Right lobe of liver (tissue), 4 donors: Measurements from ENCODE around the gene UBA6.

Source experiments
- CTCF ChIP-seq, 4 donors: fragments of 200-600 bp in 3 of 4; fragments of 450-650 bp in 1 of 4; IDR thresholded peaks; one replicate each; pipeline versions ENCODE4 v1.5.1 to v1.8.0; 2016 to 2022; ENCODE audit warnings: antibody characterized with exemption in 4 of 4, mild to moderate bottlenecking in 2 of 4
- POLR2A ChIP-seq: fragments of 450-650 bp; IDR thresholded peaks from one replicate; pipeline ENCODE4 v1.6.1; 2017; ENCODE audit warnings: antibody characterized with exemption, mild to moderate bottlenecking
- donor health status: DM: no; HTN: no; CAD: no.
- donor health status: DM: no; HTN: no; CAD: no.
- donor health status: DM: no; HTN: yes; CAD: no.

GRCh38 chr4:67687636-67688035 is 13.3 kb downstream of the UBA6 start:
- TF ChIP-seq CTCF (IDR thresholded peaks at IDR 0.05): no peak
- no peak for TF ChIP-seq POLR2A
